MM.1S (cell line): ENCODE measurements around the gene DISC1.
A peak's percentile ranks its signal among the peaks of the same experiment; 100 is the strongest.

Source experiments
- DNase-seq: peaks from one replicate; pipeline ENCODE4 v3.0.0-alpha.2; 2015
- H2AFZ ChIP-seq: fragments of 300-600 bp; sonication (generic); 2 replicates; pipeline ENCODE4 v1.6.0; 2016; ENCODE audit warnings: antibody characterized with exemption, low read length
- H3F3A ChIP-seq: fragments of 300-600 bp; sonication (generic); 2 replicates; pipeline ENCODE4 v1.6.1; 2016; ENCODE audit warnings: mild to moderate bottlenecking, antibody characterized with exemption, low read length, moderate library complexity, mixed read lengths; ENCODE audit not compliant: insufficient read depth
- H3K27ac ChIP-seq: fragments of 300-600 bp; sonication (generic); 2 replicates; pipeline ENCODE4 v1.5.1; 2016; ENCODE audit warnings: mild to moderate bottlenecking, low read length
- H3K27me3 ChIP-seq: fragments of 300-600 bp; sonication (generic); replicated peaks from 2 replicates; pipeline ENCODE4 v1.6.0; 2016; ENCODE audit warnings: low read length; ENCODE audit not compliant: insufficient read depth
- H3K36me3 ChIP-seq: fragments of 300-600 bp; sonication (generic); replicated peaks from 2 replicates; pipeline ENCODE4 v1.6.1; 2016; ENCODE audit warnings: mild to moderate bottlenecking, low read length, mixed read lengths; ENCODE audit not compliant: insufficient read depth
- H3K4me1 ChIP-seq: fragments of 300-600 bp; sonication (generic); 2 replicates; pipeline ENCODE4 v1.6.1; 2016; ENCODE audit warnings: low read length, mixed read lengths
- H3K4me2 ChIP-seq: fragments of 300-600 bp; sonication (generic); 2 replicates; pipeline ENCODE4 v1.6.0; 2016; ENCODE audit warnings: low read depth, low read length
- H3K4me3 ChIP-seq: fragments of 300-600 bp; sonication (generic); 2 replicates; pipeline ENCODE4 v1.5.1; 2016; ENCODE audit warnings: low read length, mixed read lengths
- H3K79me2 ChIP-seq: fragments of 300-600 bp; sonication (generic); 2 replicates; pipeline ENCODE4 v1.6.1; 2016; ENCODE audit warnings: mixed run types, low read length, mixed read lengths
- H3K9ac ChIP-seq: fragments of 300-600 bp; sonication (generic); 2 replicates; pipeline ENCODE4 v1.6.1; 2016; ENCODE audit warnings: low read length, mixed read lengths
- H3K9me2 ChIP-seq: fragments of 300-600 bp; sonication (generic); replicated peaks from 2 replicates; pipeline ENCODE4 v1.6.1; 2016; ENCODE audit warnings: mild to moderate bottlenecking, low read length, mixed read lengths; ENCODE audit not compliant: insufficient read depth
- H3K9me3 ChIP-seq: fragments of 300-600 bp; sonication (generic); replicated peaks from 2 replicates; pipeline ENCODE4 v1.6.1; 2016; ENCODE audit warnings: mild to moderate bottlenecking, low read length, mixed read lengths; ENCODE audit not compliant: insufficient read depth
- H4K20me1 ChIP-seq: fragments of 300-600 bp; sonication (generic); 2 replicates; pipeline ENCODE4 v1.6.1; 2016; ENCODE audit warnings: mild to moderate bottlenecking, low read length, moderate library complexity, mixed read lengths; ENCODE audit not compliant: insufficient read depth
- CTCF ChIP-seq: fragments of 300-600 bp; sonication (generic); IDR thresholded peaks from 2 replicates; pipeline ENCODE4 v1.5.1; 2016; ENCODE audit warnings: antibody characterized with exemption, low read length, mixed read lengths
- EZH2 ChIP-seq: fragments of 300-600 bp; sonication (generic); optimal IDR thresholded peaks from 2 replicates; pipeline ENCODE3; 2017; ENCODE audit warnings: low read depth, mild to moderate bottlenecking, antibody characterized with exemption, low read length, mixed read lengths
- EZH2phosphoT487 ChIP-seq: fragments of 300-600 bp; sonication (generic); IDR thresholded peaks from 2 replicates; pipeline ENCODE4 v1.6.1; 2018; ENCODE audit warnings: antibody characterized with exemption, low read length

DISC1 gene

GRCh38 chr1:231601824-231602672 lies 24.5 kb upstream of the DISC1 start:
- H2AFZ ChIP-seq: no peak overlapping the region
- H3K9me3 ChIP-seq: no peaks in the 10 kb centered on the region
- H3K4me3 ChIP-seq: no peak overlapping the region
- no peaks in the 10 kb centered on the region for H3F3A ChIP-seq
- no peak overlapping the region for H3K4me2 ChIP-seq
- H3K79me2 ChIP-seq: no peaks in the 10 kb centered on the region
- H3K9ac ChIP-seq: no peak overlapping the region
- H3K27me3 ChIP-seq: no peaks in the 10 kb centered on the region
- no peak overlapping the region for H3K27ac ChIP-seq
- H3K9me2 ChIP-seq: no peaks in the 10 kb centered on the region
- H3K36me3 ChIP-seq: no peaks in the 10 kb centered on the region
- peak; percentile 5 for DNase-seq
- no peaks in the 10 kb centered on the region for H4K20me1 ChIP-seq
- TF ChIP-seq EZH2 (no peak), EZH2phosphoT487 (no peak), CTCF (no peak)
- peaks cover 11% of the 10 kb centered on the region; the same call in 1 of the 2 replicates for H3K4me1 ChIP-seq

GRCh38 chr1:231602673-231602984 lies 24.0 kb upstream of the DISC1 start:
- H3K4me3 ChIP-seq: no peak overlapping the region
- H3K27ac ChIP-seq: no peak overlapping the region
- no peaks in the 10 kb centered on the region for H3K9me2 ChIP-seq
- H3K79me2 ChIP-seq: no peaks in the 10 kb centered on the region
- H3K27me3 ChIP-seq: no peaks in the 10 kb centered on the region
- TF ChIP-seq EZH2phosphoT487 (no peak), CTCF (no peak), EZH2 (no peak)
- H4K20me1 ChIP-seq: no peaks in the 10 kb centered on the region
- no peak overlapping the region for H3K9ac ChIP-seq
- H3K4me1 ChIP-seq: peaks cover 11% of the 10 kb centered on the region; the same call in 1 of the 2 replicates
- H3K9me3 ChIP-seq: no peaks in the 10 kb centered on the region
- no peak for DNase-seq
- no peaks in the 10 kb centered on the region for H3F3A ChIP-seq
- H2AFZ ChIP-seq: no peak overlapping the region
- no peaks in the 10 kb centered on the region for H3K36me3 ChIP-seq
- no peak overlapping the region for H3K4me2 ChIP-seq

- no peaks in the 10 kb centered on the region for H3K27me3 ChIP-seq
- H3K4me1 ChIP-seq: peaks cover 11% of the 10 kb centered on the region; the same call in 1 of the 2 replicates
- H4K20me1 ChIP-seq: no peaks in the 10 kb centered on the region
- peak overlapping the region; percentile 67 for H3K4me3 ChIP-seq
- no peaks in the 10 kb centered on the region for H3K9me3 ChIP-seq
- peak overlapping the region; percentile 42 for H3K4me2 ChIP-seq
- H3K9me2 ChIP-seq: no peaks in the 10 kb centered on the region
- DNase-seq: peak; percentile 84
- no peaks in the 10 kb centered on the region for H3K79me2 ChIP-seq
- H2AFZ ChIP-seq: peak overlapping the region; percentile 89
- H3K9ac ChIP-seq: peak overlapping the region; percentile 39; the same call in 1 of the 2 replicates
- no peaks in the 10 kb centered on the region for H3K36me3 ChIP-seq
- no peak overlapping the region for H3K27ac ChIP-seq
- peak; percentile 82 for TF ChIP-seq CTCF
- TF ChIP-seq EZH2phosphoT487: no peak
- H3F3A ChIP-seq: no peaks in the 10 kb centered on the region
Measured at GRCh38 chr1:231603598-231604275, 22.9 kb upstream of the DISC1 start.
